HG03378 (cell line): Measurements from ENCODE around the gene PCARE.

Experiments
- ATAC-seq: cut with Tn5 transposase; IDR thresholded peaks from one replicate; pipeline ENCODE4 v1.9.1; 2021; ENCODE audit warnings: mild to moderate bottlenecking, moderate library complexity; ENCODE audit not compliant: unreplicated experiment

Gene PCARE

DNA sequence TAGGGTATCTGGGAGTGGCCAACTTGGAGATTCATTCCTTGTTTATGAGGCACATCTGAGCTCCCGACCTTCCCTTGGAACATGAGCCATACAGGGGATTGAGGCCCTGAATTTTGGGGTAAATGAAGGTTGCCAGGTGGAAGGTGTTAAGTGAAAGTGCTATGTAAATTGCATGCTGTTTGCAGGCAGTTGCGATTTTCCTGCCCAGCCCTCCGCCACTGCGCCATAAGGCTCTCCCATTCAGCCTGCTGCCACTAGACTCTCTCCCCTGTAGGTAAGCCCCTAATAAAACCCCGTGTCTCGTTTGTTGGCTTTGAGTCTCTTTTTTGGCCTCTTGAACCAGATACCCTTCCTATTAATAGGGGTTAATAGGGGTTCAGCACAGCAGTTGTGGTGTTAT lies 33.8 kb downstream of the PCARE start:
- ATAC-seq, result no peak

DNA sequence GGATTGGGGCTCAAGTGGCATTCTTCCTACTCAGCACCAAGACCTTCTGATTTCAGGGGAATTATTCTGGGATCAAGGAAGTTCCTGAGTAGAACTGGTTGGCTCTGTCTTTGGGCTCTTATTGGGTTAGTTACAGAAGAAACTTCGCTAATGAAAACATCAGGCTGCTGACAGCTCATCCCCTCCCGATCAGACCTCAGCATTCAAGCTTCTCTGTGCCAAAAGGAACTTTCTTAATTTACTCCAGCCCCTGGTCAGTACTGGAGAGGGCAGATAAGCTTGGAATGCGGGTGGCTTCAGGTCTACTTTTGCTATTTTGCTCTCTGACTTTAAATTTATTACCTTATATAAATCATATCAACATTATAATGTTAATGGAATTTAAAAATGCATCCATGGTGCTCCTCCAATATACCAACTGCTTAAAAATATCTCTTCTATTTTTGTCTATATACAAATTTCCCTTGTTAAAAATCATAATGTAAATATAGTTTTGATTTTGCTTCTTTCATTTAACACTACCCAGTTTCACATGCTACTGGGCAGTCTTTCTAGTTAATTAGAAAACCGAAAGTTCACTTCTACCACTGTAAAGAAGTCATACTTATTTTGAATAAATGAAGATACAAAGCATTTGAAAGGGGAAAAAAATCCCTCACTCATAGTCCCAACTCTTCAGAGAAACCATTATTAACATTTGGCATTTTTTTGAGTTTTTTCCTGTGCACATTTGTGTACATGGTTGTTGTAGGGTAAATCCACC lies 34.4 kb downstream of the PCARE start:
- no peak for ATAC-seq

DNA sequence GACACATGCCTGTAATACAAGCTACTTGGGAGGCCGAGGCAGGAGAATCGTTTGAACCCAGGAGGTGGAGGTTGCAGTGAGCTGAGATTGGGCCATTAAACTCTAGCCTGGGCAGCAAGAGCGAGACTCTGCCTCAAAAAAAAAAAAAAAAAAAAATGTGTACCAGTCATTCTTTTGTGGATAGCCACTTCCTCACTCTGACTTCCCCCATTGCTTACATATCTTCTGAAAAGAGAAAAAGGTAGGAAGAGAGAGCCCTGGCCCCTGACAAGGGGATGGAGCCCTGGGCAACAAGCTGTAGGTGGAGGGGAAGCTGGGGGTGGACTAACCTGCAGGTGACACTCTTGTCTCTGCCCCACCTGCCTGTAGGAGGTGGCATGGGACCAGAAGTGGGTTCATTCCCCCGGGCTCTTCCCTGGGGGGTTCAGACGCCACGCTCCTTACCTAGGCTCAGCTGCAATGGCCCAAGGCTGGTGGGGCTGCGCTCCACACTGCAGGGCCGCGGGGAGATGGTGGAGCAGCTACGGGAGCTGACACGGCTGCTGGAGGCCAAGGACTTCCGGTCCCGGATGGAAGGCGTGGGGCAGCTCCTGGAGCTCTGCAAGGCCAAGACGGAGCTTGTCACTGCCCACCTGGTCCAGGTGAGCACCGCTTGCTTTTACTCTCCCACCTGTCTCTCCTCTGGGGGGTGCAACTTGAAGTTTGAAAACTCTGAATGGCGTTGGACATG lies 39.1 kb downstream of the PCARE start:
- ATAC-seq, result no peak

DNA sequence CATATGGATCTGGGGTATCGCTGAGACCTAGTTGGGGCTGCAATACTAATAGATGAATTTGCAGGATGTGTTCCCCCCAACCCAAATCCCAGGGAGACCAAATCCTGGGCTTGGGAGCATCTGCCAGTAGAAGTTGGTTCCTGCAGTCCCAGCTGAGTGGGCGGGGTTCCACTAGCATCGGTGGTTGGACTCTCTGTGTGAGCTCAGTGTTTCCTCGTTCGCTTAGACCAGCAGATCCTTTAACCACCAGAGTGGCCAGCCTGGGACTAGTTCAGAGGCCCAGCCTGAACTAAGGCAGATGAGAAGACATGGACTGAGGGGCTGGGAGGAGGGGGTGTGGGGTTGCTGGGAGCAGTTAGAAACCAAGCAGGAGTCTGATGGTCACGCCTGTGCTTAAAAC lies 40.7 kb downstream of the PCARE start:
- ATAC-seq, result no peak

DNA sequence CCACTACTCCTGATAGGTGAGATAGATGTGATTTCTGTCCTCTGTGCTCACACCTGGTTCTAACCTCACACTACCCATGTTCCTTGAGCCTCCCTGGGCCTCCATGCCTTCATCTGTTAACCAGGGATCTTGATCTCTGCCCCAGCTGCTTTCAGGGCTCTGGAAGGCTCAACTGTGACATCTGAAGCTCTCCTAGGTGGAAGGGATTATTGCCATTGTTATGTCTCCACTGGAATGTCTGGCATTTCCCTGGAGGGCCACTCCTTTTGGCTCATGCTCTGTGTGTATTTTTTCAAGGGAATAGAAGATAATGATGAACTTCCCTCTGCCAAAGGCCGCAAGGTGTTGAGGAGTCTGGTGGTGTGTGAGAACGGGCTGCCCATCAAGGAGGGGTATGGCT lies 41.2 kb downstream of the PCARE start:
- no peak for ATAC-seq

DNA sequence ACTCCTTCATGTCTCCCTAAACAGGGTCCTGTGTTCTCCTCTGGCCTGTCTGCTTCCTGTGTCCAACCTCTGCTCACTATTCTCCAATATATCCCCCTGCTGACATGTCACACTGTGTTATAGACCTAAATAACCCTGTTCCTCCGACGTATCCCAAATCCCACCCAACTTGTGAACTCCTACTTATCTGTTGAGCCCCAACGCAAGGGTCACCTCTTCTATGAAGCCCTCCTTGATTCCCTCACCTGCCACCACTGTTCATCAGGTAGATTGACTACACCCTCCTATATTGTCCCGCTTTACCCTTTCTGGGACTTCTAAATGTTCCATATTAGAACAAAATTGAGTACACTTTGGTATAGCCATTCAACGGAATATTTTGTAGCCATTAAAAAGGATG lies 42.1 kb downstream of the PCARE start:
- ATAC-seq, result no peak

DNA sequence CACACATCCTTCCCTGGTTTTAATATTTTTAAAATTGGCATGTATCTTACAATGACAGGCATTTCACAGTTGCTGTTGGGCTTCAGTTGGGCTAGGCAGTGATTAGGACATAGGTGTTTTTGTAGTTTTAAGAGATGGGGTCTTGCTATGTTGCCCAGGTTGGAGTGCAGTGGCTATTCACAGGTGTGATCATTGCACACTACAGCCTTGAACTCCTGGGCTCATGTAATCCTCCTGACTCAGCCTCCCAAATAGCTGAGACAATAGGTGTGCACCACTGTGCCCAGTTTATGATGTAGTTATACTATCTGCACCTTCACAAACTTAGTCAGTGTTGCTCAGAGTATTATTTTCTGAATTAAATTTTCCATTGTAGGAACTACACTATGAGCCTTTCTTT lies 43.3 kb downstream of the PCARE start:
- no peak for ATAC-seq

DNA sequence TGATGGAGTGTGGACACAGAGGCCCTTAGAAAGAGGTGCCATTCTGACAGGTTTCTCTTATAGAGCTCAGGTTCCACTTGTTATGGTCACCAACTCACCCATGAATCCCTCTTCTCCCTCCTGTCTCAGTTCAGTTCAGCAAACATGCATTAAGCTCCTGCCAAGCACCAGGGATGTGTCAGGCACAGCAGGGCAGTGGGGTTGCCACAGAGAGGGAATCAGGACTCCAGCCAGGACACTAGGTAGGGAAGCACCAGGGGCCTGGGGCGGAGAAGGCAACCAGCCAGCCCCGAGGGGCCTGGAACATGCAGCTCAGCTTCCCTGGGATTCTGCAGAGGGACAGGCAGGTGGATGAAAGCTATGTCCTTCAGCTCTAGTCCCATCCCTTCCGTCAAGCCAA lies 48.6 kb downstream of the PCARE start:
- no peak for ATAC-seq

DNA sequence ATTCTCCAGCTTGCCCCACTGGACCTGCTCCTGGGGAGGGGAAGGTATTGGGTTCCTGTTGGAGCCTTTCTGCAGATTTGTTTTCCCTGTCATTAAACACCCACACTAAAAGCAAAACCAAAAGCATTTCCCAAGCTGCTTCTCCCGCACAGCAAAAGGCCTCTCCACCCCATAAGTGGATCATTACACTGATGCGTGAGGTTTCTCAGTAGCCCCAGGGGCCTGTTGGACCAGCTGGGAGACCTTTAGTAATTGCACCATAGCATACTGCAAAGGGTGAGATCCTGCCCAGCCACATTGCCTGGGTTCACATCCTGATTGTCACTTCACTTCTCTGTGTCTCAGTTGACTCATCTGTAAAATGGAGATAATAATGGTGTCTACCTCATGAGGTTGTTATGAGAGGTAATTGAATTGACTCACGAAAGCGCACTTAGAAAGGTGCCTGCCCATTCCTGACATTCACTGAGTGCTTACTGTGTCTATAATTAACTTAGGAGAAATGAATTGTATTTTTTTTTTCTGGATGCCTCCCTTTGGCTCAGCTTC lies 49.4 kb downstream of the PCARE start:
- ATAC-seq, result no peak

DNA sequence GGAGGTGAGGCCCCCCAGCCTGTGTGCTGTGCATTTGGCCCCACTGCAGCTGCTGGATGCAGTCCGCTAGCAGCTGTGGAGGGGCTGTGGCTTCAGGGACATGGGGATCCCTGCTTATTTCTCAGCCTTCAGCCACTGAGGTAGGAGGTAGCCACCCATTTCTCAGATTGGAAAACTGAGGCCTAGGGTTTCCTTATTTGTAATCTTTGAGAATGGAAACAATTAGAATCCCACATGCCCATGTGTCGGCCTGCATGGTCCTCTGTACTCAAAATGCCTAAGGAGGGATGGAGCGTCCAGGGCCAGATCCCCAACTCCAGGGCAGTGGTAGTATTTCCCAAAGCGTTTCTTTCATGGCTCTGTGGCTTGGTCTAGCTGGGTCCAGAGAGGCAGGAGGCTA lies 51.1 kb downstream of the PCARE start:
- no peak for ATAC-seq

DNA sequence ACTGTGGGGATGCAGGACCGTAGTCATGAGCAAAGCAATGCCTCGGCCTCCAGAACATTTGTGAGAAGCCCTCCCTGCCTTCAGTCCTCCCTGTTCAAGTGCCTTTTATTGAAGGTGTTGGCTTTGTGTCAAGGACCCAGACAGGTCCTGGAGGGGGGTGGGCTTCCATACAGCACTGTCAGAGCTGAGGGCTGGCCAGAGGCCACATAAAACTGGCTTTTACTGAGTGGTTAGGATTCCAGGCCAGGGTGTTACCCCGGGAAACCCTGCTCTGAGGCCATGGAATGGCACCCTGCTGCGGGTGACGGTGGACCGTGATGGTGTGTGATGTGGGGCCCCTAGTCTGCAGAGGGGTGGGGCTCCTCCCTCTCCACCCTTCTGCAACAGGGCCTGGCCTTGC lies 51.6 kb downstream of the PCARE start:
- no peak for ATAC-seq

DNA sequence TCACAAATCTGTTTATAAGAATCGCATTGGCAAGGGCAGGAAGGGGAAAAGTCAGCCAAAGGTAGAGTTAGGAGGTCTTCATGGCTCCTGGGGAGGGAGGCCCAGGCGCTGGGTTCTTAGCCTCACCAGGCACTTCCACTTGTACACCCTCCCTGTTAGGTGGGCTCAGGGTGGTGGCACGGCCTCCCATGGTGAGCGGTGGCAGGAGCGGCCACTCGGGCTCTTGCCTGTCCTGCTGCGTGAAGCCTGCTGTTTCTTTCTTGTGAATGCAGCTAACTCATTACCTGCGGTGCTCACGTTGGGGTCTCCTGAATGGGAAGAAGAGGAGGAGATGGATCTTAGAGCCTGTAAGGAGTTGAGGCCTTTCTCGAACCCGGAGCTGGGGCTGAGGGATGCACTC lies 52.4 kb downstream of the PCARE start:
- no peak for ATAC-seq

DNA sequence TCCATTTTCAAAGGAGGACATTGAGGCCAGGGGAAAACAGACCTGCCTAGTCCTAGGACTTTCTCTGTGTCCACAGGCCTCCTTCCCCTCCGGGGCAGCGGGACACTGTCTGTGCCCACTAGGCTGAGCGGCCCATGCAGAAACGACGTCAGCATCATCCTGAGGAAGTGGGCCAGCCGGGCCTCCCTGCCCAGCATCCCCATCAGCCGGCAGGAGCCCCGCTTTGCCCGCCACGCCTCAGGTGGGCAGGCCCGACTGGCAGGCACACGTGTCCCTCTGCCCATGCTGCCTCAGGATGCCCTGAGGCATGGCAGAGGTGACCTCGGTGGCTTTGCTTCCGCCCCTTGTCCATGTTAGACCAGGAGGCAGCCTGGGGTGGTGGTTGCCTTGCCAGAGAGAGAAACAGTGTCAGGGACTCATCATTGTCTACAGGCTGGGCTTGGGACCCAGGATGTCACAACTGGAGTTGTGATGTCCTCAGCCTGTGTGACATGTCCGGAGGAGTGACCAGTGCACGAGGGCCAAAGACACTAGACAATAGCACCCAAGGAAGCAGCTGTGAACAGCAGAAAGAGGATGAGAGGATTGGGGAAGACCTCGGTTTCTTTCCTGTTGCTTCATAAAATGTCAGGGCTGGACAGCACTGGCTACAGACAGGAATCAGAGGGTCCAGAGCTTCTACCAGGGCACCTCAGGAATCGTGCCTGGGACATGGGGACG lies 56.4 kb downstream of the PCARE start:
- ATAC-seq, result no peak

DNA sequence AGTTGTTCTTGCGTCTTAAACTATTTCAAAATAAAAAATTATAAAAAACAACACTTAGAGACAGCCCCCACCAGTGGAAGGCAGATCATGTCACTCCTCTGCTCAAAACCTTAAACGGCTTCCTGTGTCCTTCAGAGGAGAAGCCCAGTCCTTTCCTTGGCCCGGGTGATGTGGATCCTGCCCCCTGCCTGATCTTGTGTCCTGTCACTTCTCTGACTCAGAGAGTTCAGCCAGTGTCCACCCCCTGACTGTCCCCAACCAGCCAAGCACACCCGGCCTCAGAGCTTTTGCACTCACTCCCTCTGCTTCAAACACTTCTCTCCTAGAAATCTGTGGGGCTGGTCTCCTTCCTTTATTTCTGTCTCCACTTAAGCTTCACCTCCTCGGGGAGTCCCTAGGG lies 57.8 kb downstream of the PCARE start:
- ATAC-seq, result no peak

DNA sequence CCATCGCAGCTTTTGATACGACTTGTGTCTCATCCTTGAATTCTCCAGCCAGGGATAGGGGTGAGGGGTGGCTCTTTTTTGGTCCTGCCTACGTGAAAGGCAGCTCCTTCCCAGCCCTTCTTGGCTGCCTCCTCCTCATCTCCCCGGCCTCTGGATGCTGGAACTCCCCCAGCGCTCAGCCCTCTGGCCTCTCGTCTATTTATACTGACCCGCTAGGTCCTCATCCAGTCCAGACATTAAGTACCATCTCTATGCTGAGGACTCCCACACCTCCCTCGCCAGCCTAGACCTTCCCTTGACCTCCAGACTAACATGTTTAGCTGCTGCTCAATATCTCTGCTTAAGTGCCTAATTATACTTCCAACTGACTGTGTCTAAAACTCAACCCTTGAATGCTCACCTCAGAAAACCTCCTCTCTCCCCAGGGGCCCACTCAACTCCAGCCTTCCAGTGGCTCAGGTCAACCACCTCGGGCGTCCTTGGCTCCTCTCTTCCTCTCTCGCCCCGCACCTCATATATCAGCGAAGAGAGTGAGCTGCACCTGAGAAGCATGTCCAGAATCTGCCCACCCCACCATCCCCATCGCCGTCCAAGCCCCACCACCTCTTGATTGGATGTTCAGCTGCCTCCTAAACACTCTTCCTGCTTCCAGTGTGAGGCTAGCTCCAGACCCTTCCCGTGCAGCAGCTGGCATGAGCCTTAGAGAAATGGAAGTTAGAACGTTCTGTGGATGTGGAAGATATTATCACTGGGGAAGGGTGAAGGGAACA lies 58.4 kb downstream of the PCARE start:
- ATAC-seq, result no peak

DNA sequence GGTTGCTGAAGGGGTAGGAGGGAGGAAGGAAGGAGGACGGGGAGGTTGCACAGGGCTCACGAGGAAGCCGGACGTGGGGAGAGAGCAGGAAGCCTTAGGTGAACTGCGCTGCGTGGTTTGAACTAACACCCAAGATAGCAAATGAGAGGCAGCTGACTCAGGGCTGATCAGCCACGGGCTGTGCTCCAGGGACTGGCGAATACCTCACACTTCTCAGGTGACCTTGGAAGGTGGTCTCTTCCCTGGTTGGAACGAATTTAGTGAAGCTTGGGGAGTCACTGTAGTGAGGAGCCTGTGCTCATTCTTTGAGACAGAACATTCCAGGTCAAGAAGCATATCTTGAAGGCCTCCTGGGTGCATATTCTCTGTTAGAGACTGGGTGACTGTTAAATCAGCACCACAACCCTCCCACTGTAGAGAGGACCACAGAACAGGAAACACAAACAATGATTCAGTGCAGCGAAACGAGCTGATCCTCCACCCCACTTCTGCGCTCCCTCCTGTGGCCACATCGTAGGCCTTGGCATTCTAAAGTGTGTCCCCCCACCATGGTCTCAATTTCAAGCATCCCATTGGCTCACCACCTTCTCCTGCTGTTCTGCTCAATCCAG lies 59.4 kb downstream of the PCARE start:
- ATAC-seq, result no peak

DNA sequence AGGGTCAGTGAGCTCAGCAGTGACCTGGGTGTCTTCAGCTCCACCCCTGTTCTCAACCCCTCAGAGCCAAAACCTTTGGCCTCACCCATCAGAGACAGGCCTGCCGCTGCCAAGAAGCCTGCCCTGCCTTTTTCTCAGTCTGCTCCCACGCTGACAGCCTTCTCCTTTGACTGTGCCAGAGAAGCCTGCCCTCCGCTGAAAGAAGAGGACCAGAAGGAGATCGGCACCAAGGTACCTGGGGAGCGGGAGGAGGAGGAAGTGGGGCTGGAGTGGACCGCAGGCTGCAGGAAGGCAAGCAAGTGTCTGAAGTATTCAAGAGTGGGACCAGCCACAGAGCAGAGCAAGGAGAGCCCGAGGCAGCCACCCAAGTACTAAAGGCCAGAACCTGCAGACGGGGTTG lies 60.0 kb downstream of the PCARE start:
- no peak for ATAC-seq

DNA sequence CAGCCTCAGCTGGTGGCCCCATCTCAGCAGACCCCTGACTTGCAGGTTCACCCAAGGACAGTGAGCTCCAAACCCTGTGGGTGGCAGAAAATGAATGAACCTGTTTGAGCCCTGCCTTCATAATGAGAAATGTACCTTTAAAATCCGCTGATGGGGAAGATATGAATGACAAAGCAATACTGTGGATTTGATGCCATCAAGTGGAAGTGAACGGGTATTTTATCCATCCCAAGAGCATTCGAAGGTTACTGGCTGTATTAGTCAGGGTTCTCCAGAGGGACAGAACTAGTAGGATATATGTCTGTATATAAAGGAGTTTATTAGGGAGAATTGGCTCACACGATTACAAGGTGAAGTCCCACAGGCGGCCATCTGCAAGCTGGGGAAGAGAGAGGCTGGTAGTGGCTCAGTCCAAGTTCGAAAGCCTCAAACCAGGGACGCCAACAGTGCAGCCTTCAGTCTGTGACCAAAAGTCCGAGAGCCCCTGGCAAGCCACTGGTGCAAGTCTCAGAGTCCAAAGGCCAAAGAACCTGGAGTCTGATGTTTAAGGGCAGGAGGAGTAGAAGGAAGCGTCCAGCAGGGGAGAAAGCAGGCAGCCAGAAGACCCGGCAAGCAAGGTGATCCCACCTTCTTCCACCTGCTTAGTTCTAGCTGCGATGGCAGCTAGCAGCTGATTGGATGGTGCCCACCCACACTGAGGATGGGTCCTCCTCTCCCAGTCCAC lies 61.1 kb downstream of the PCARE start:
- no peak for ATAC-seq

DNA sequence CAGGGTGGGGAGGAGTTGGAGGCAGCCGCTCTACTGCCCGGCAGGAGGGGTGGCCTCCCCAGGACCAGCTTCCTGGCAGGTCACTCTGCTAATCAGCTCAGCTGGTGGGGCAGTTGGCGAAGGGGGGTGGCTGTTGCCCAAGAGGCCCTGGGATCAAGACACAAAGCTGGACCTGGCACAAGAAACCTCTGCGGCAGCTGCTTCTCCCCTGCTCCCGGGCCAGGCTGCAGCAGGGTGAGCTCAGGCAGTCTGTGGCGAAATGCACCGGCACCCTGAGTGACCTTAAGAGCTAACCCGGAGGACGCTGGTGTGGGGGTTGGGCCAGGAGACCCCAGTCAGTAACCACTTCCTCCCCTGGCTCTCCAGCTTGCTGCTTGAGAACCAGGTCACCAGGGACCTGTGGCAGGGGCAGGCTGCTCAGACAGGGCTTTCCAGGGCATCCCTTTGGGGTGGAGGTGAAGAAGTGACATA lies 62.1 kb downstream of the PCARE start:
- no peak for ATAC-seq
